Measurements from ENCODE around the gene RALGPS1. TPM values are rescaled to one million over a fixed set of nuclear protein-coding genes. Genes with fewer than 3 reads are reported as not detected.
A peak's percentile ranks its signal among the peaks of the same experiment; 100 is the strongest.

RALGPS1 gene
- total RNA-seq, 1 experiment from 2014 or later, result 28.5 TPM

- DNase-seq (ENCODE audit: low spot score) (no peak), ATAC-seq (no peak)
- no peak overlapping the region for H3K4me3 Mint-ChIP-seq
- no peaks in the 10 kb centered on the region; the same call in 1 of the 2 replicates for H3K36me3 Mint-ChIP-seq
- ChIA-PET POLR2A (no interaction called here), CTCF (interaction anchor here (1.3 to 1.9 kb wide), 3 partner anchors 31 to 223 kb away, joined by 3 to 6 read pairs (median 4); no protein-coding TSS in a partner anchor)
- peaks cover 9% of the 10 kb centered on the region for H3K27me3 Mint-ChIP-seq (ENCODE audit: low read depth)
- H3K9me3 Mint-ChIP-seq, result no peaks in the 10 kb centered on the region
- no peak for TF ChIP-seq ZNF121 (CRISPR knock-in tag; IDR thresholded peaks at IDR 0.05)
- no peak for TF ChIP-seq RORB (CRISPR knock-in tag; IDR thresholded peaks at IDR 0.05)
- TF ChIP-seq FOXP1 (CRISPR knock-in tag; IDR thresholded peaks at IDR 0.05; ENCODE audit: borderline replicate concordance), result no peak
- no peak overlapping the region for H3K27ac Mint-ChIP-seq
- peaks cover 57% of the 10 kb centered on the region for H3K4me1 Mint-ChIP-seq
Observed at GRCh38 chr9:127163409-127163808, 248.8 kb downstream of the RALGPS1 start.

- ChIA-PET POLR2A (no interaction called here), CTCF (interaction anchor here (1.2 to 1.6 kb wide), 4 partner anchors 34 to 218 kb away, joined by 3 to 5 read pairs (median 3); partner anchors contain the start of gene ANGPTL2)
- Mint-ChIP-seq H3K36me3 (no peaks in the 10 kb centered on the region; the same call in 1 of the 2 replicates), H3K4me3 (no peak overlapping the region), H3K9me3 (no peaks in the 10 kb centered on the region), H3K27ac (no peak overlapping the region), H3K27me3 (ENCODE audit: low read depth) (peaks cover 2% of the 10 kb centered on the region; the same call in 1 of the 2 replicates), H3K4me1 (peaks cover 45% of the 10 kb centered on the region)
- no peak for DNase-seq (ENCODE audit: low spot score)
- ATAC-seq, result peak; percentile 25; the same call in 1 of the 2 replicates
- TF ChIP-seq SMAD3 (CRISPR knock-in tag; IDR thresholded peaks at IDR 0.05; ENCODE audit: borderline replicate concordance), result no peak
- TF ChIP-seq ZNF263 (CRISPR knock-in tag; IDR thresholded peaks at IDR 0.05; ENCODE audit: low read depth), result no peak
- TF ChIP-seq USF1 (CRISPR knock-in tag; IDR thresholded peaks at IDR 0.05), result no peak
- TF ChIP-seq ZNF423 (CRISPR knock-in tag; IDR thresholded peaks at IDR 0.05), result no peak
- TF ChIP-seq NFYB (CRISPR knock-in tag; conservative IDR thresholded peaks at IDR 0.05; ENCODE audit: low read depth), result no peak
- no peak for TF ChIP-seq ZNF425 (CRISPR knock-in tag; conservative IDR thresholded peaks at IDR 0.05)
- TF ChIP-seq ATF3 (CRISPR knock-in tag; conservative IDR thresholded peaks at IDR 0.05), result no peak
- TF ChIP-seq PRRX2 (CRISPR knock-in tag; IDR thresholded peaks at IDR 0.05), result no peak
- no peak for TF ChIP-seq MYBL2 (CRISPR knock-in tag; IDR thresholded peaks at IDR 0.05)
- no peak for TF ChIP-seq MAX (CRISPR knock-in tag; IDR thresholded peaks at IDR 0.05)
- no peak for TF ChIP-seq ZBTB43 (CRISPR knock-in tag; IDR thresholded peaks at IDR 0.05)
- no peak for TF ChIP-seq RORB (CRISPR knock-in tag; IDR thresholded peaks at IDR 0.05)
Observed at GRCh38 chr9:127165116-127165515, 250.5 kb downstream of the RALGPS1 start.

- Mint-ChIP-seq H3K27me3 (ENCODE audit: low read depth) (no peaks in the 10 kb centered on the region), H3K27ac (no peak overlapping the region), H3K4me1 (peaks cover 39% of the 10 kb centered on the region), H3K36me3 (no peaks in the 10 kb centered on the region; the same call in 1 of the 2 replicates), H3K4me3 (no peak overlapping the region), H3K9me3 (no peaks in the 10 kb centered on the region)
- CTCF ChIA-PET, result interaction anchor here (1.3 kb wide), 1 partner anchor 33 kb away, joined by 5 read pairs; no protein-coding TSS in a partner anchor
- ATAC-seq (no peak), DNase-seq (ENCODE audit: low spot score) (no peak)
- POLR2A ChIA-PET, result no interaction called here
- TF ChIP-seq NR2C2 (CRISPR knock-in tag; IDR thresholded peaks at IDR 0.05), result no peak
- no peak for TF ChIP-seq PREB (CRISPR knock-in tag; IDR thresholded peaks at IDR 0.05; ENCODE audit: borderline replicate concordance)
- TF ChIP-seq FOXP1 (CRISPR knock-in tag; IDR thresholded peaks at IDR 0.05; ENCODE audit: borderline replicate concordance), result no peak
- no peak for TF ChIP-seq MAX (CRISPR knock-in tag; IDR thresholded peaks at IDR 0.05)
- no peak for TF ChIP-seq KAT7 (CRISPR knock-in tag; IDR thresholded peaks at IDR 0.05; ENCODE audit: borderline replicate concordance)
- TF ChIP-seq HMGXB4 (CRISPR knock-in tag; IDR thresholded peaks at IDR 0.05), result no peak
- no peak for TF ChIP-seq ATF1 (CRISPR knock-in tag; IDR thresholded peaks at IDR 0.05)
- no peak for TF ChIP-seq NR3C1 (CRISPR knock-in tag; conservative IDR thresholded peaks at IDR 0.05; ENCODE audit: low read depth)
- no peak for TF ChIP-seq OVOL2 (CRISPR knock-in tag; IDR thresholded peaks at IDR 0.05; ENCODE audit: borderline replicate concordance)
- no peak for TF ChIP-seq SMAD3 (CRISPR knock-in tag; IDR thresholded peaks at IDR 0.05; ENCODE audit: borderline replicate concordance)
Observed at GRCh38 chr9:127166111-127166510, 251.5 kb downstream of the RALGPS1 start.
